HL-60 (cell line): ENCODE data around the gene PPP2R3C.

ENCODE experiments used
- DNase-seq, 2 experiments: peaks; one replicate each; pipeline ENCODE4 v3.0.0-alpha.2; 2010 to 2020; ENCODE audit warnings: low read depth in 1 of 2, low spot score in 1 of 2
- H3K27ac ChIP-seq: fragments of 250-450 bp; sonication (Bioruptor Pico); replicated peaks from 2 replicates; pipeline ENCODE4 v1.5.1; 2020; ENCODE audit warnings: mild to moderate bottlenecking, moderate library complexity
- H3K27me3 ChIP-seq: fragments of 250-450 bp; sonication (Bioruptor Pico); 2 replicates; pipeline ENCODE4 v1.5.1; 2021; ENCODE audit warnings: mild to moderate bottlenecking, moderate library complexity; ENCODE audit not compliant: insufficient read depth, poor library complexity, severe bottlenecking
- H3K4me3 ChIP-seq: replicated peaks from 2 replicates; pipeline ENCODE4 v1.5.1; 2011; ENCODE audit warnings: mild to moderate bottlenecking, control low read depth, low read length; ENCODE audit not compliant: insufficient read depth
- CTCF ChIP-seq: IDR thresholded peaks from one replicate; pipeline ENCODE4 v1.5.1; 2011; ENCODE audit warnings: low read length, control low read depth, inconsistent platforms; ENCODE audit not compliant: insufficient read depth
- GABPA ChIP-seq: IDR thresholded peaks from 2 replicates; pipeline ENCODE4 v1.6.1; 2012; ENCODE audit warnings: low read depth
- POLR2AphosphoS5 ChIP-seq: IDR thresholded peaks from 2 replicates; pipeline ENCODE4 v1.6.1; 2012; ENCODE audit warnings: low read depth
- REST ChIP-seq: IDR thresholded peaks from 2 replicates; pipeline ENCODE4 v1.6.1; 2012; ENCODE audit warnings: low read depth; ENCODE audit not compliant: insufficient replicate concordance
- SPI1 ChIP-seq: IDR thresholded peaks from 2 replicates; pipeline ENCODE4 v1.6.1; 2012; ENCODE audit warnings: low read depth, mild to moderate bottlenecking, borderline replicate concordance

Gene PPP2R3C

GRCh38 chr14:35046048-35046750, 75.6 kb downstream of the PPP2R3C start, which contains the start of gene FAM177A1:
FAM177A1 (plus strand) TSS chr14:35046272; CDS start chr14:35046464, 192 bp downstream.
- Histone ChIP-seq H3K27me3 (no peaks in the 10 kb centered on the region), H3K4me3 (peak within 1 kb of the TSS; percentile 88), H3K27ac (peak within 1 kb of the TSS; percentile 73)
- DNase-seq: peak; percentile 87 to 98
- no peak for TF ChIP-seq CTCF
- peak; percentile 87; the same call in 1 of the 2 replicates for TF ChIP-seq POLR2AphosphoS5

- H3K27me3 ChIP-seq: no peaks in the 10 kb centered on the region
- H3K4me3 ChIP-seq: peak overlapping the region; percentile 88
- H3K27ac ChIP-seq: peak overlapping the region; percentile 73
- no peak for TF ChIP-seq REST
- no peak for TF ChIP-seq CTCF
- no peak for TF ChIP-seq GABPA
- TF ChIP-seq POLR2AphosphoS5: no peak
- no peak for DNase-seq
Measured at GRCh38 chr14:35045798-35046047, 76.1 kb downstream of the PPP2R3C start.

- no peak for DNase-seq
- no peak for TF ChIP-seq SPI1
- no peak for TF ChIP-seq GABPA
- no peak for TF ChIP-seq REST
- no peak for TF ChIP-seq POLR2AphosphoS5
- no peak for TF ChIP-seq CTCF
- Histone ChIP-seq H3K4me3 (peak overlapping the region; percentile 88), H3K27ac (peak overlapping the region; percentile 73), H3K27me3 (no peaks in the 10 kb centered on the region)
Measured at GRCh38 chr14:35044939-35045797, 76.6 kb downstream of the PPP2R3C start.

- no peak for TF ChIP-seq REST
- TF ChIP-seq GABPA: no peak
- no peak for TF ChIP-seq CTCF
- TF ChIP-seq SPI1: no peak
- no peak for TF ChIP-seq POLR2AphosphoS5
- Histone ChIP-seq H3K27ac (0 out of 2 replicates have a peak overlapping the region, but pooled peaks have one; percentile 1), H3K4me3 (no peak overlapping the region), H3K27me3 (no peaks in the 10 kb centered on the region)
- peak; percentile 13 to 53 for DNase-seq
Measured at GRCh38 chr14:35043046-35043445, 78.7 kb downstream of the PPP2R3C start.
